HG03442 (cell line): Measurements from ENCODE around the gene GJD2.

Source experiments
- ATAC-seq: cut with Tn5 transposase; IDR thresholded peaks from one replicate; pipeline ENCODE4 v1.9.1; 2021; ENCODE audit warnings: mild to moderate bottlenecking, moderate library complexity; ENCODE audit not compliant: unreplicated experiment

The GJD2 gene

DNA sequence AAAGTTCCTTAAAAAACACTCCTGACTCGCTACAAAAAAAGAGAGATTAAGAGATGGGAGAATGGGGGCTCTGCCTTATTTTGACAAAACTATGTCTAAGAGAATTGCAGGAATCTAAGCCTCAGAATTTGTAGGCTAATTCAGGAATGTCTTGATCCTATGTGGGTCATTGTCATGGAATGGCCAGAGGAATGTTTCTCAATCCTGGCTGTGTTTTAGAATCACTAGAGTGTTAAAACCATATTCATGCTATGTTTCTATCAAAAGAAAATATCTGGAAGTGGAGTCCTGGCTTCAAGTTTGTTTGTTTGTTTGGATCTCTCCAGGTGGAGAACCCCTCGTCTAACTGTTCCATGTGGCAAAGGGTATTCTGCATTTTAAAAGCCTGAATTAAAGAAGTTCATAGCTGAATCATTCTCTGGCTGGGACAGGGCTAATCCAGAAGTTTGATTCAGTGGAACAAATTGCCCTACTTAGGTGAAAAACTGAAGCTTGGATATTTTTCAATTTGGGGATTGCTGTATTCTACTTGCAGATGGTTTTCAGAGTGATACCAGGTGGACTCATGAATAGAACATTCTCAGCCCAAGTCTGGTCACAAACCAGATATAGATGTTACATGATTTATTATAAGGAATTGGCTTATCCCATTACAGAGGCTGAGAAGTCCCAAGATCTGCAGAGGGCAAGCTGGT is 28.2 kb downstream of the GJD2 start:
- no peak for ATAC-seq

DNA sequence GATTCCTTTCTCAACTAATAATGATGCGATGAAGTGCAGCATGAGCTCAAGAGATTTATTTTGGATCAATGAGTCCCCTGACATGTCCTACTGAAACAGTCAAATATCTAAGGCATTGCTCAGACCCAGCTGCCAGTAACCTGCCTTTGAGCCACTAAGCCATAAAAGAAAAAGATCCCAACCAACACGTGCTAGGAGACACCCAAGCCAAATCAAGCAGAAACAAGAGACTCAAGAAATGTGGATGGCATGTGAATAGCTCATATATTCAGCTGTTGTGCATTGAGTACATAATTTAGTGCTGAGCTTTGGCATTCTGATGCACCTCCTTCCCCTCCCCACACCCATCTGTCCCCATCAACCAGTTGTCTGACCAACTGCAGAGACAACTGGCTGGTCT is 29.2 kb downstream of the GJD2 start:
- ATAC-seq = no peak

DNA sequence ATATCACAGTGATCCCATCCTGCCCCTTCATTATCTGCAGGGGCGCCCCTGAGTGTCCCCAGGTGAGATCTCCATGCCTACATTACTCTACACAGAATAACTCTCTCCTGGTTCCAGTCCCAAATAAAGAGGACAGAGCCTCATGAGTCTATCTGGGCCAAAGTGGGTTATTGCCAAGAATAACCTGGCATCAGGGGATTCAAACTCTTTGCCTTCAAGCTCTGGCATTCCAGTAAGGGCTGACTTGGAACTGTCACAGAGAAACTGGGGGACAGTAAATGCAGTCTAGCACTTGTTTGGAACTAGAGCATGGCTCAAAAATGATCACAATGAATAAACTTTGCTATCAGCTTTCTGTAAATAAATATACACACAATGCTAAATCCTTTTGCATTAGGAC is 30.3 kb downstream of the GJD2 start:
- ATAC-seq = no peak

DNA sequence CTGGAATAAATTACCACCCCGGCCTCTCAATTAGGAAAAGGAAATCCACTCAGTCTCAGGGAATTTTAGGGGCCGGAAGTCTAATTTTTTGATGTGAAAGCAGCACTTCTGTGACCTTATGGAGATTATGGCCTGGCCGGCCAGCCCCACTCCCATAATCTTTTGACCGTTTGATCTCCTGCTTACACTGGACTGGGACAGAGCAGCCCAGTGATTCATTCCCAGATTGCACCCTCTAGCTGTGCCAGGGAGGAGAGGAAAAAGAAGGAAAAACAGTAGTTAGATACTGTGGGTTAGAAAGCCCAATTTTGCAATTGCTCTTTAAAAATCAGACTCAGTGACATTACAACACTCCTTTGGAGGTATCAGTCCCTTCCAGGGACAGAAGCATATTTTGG is 32.4 kb downstream of the GJD2 start:
- no peak for ATAC-seq

DNA sequence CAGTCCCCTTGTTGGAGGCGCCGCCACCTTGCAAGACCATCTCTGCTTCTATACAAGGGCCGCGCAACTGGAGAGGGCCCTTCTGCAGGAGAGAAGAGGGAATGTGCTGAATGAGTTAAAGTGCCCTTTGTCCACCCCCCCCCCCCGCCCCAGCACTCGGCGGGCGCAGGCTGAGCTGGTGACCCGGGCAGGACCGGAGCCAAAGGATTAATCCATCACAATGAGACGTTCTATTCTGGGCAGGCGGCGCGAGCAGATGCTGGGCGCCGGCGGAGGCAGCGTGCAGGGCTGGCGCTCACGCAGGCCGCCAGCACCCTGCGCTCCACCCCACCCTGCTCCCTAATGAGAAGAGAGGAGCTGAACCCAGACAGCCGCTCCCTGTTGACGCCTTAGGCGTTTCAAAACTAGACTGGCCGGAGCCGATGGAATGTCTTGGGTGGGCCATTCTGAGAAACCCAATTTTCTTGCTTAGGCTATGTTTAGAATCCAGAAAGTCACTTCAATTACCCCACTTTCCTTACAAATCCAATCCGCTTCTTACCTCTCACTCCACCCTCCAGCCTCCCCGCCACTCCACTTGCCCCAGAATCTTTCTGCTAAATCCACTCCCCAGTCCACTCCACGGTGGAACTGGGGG is 32.9 kb downstream of the GJD2 start:
- no peak for ATAC-seq

DNA sequence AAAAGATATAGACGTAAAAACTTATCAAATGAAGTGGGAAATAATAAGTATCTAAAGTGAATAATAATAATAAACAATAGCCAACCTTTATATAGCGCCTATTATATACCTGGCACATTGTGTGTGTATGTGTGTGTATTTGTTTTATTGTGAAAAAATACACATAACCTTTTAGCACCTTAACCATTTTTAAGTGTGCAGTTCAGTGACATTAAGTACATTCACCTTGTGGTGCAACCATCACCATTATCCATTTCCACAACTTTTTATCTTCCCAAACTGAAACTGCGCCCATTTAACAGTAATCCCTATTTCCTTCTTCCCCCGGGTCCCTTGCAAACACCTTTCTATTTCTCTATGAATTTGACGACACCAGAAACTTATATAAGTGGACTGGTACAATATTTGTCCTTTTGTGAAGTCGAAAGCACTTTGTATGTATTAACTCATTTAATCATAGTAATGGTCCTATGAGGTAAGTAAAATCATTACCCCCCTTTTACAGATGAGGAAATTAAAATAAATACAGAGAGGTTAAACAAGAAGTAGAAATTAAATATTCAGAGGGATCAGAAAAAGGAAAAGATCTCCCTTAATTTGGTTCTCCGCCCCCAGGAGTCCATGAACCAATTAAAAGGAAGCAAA is 33.5 kb downstream of the GJD2 start:
- ATAC-seq = no peak

DNA sequence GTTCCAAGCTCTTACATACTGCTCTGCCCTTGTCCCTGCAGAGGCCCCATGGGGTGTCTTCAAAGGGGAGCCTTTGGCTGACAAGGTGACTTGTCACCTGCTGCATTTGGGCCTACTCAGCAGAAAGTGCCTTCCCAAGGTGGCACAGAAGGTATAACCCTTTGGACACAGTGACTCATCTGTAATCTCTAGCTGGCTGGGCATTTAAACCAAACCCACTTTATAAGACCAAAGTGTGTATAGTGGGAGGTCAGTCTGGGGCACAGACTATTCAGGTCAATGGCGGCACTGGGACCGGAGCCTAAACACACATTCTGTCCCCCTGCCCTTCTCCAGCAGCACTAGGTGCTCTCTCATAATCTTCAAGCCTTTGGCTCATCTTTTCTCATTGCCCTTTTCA is 35.1 kb downstream of the GJD2 start:
- no peak for ATAC-seq

- ATAC-seq = no peak
Observed at GRCh38 chr15:34718681-34719665, 35.8 kb downstream of the GJD2 start.

GRCh38 chr15:34717729-34718128 is 37.1 kb downstream of the GJD2 start:
- ATAC-seq = no peak

- ATAC-seq = no peak
Observed at GRCh38 chr15:34716111-34716510, 38.7 kb downstream of the GJD2 start.

GRCh38 chr15:34714476-34715121 is 40.2 kb downstream of the GJD2 start:
- no peak for ATAC-seq

GRCh38 chr15:34713635-34714034 is 41.2 kb downstream of the GJD2 start:
- ATAC-seq = no peak

DNA sequence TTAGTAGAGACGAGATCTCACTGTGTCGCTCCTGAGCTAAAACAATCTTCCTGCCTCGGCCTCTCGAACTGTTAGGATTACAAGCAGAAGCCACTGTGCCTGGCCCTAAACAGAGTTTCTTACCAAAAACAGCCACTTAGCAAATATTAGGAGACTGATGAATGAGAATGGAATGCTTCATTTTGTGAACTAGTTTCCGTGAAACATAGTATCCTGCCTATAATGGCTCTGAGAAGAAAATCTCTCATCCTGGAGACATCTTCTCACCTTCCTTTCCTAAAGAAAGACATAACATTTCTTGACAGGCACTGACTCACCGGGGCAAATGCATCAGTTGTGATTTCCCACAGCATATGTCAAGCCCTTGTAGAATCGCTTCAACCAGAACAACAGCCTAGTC is 44.9 kb downstream of the GJD2 start:
- ATAC-seq = no peak

- no peak for ATAC-seq
Observed at GRCh38 chr15:34708422-34708821, 46.4 kb downstream of the GJD2 start.

DNA sequence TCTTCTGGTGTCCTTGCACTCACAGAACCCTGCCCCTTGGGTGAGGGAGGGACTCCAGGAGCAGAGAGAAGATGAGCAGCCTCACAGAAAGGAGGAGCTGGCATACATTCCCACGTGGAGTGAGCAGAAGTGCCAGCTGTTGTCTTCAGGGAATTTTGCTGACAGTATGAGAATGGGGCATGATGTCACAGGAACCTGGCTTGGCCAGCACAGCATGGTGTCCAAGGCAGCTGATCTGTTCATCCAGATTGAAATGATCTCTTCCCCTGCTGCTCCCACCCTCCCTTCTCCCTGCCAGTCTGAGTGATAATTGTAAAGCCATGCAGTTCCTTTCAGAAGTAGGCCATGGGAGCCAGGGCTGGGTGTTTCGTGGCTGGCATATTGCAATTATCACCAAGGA is 53.3 kb downstream of the GJD2 start:
- ATAC-seq = no peak
